ENCODE data around the gene TACC2. TPM values are rescaled to one million over a fixed set of nuclear protein-coding genes. Genes with fewer than 3 reads are reported as not detected.
A peak's percentile ranks its signal among the peaks of the same experiment; 100 is the strongest.
"Not testable (repeated sequence)": the region's sequence is repeated elsewhere in the genome, so short reads cannot be mapped to it uniquely, and the experiment has no call there.

Gene TACC2
- total RNA-seq, 1 experiment from 2014 or later = 89.0 TPM

GRCh38 chr10:122057841-122058413 lies 69.0 kb downstream of the TACC2 start:
- intact Hi-C loops (cut with micrococcal nuclease) = loop anchor here (10.0 kb wide), 1 partner anchor 207 kb away; no protein-coding TSS in a partner anchor
- Mint-ChIP-seq H3K27me3 (ENCODE audit: insufficient read depth, unreplicated experiment) (no peaks in the 10 kb centered on the region), H3K4me1 (ENCODE audit: insufficient read depth, unreplicated experiment) (peaks cover 26% of the 10 kb centered on the region), H3K9me3 (ENCODE audit: unreplicated experiment) (no peaks in the 10 kb centered on the region), H3K4me3 (ENCODE audit: unreplicated experiment) (no peak overlapping the region), H3K27ac (ENCODE audit: low read depth, unreplicated experiment) (peak overlapping the region; percentile 81), H3K36me3 (ENCODE audit: insufficient read depth, unreplicated experiment) (no peaks in the 10 kb centered on the region)
- ChIA-PET POLR2A (interaction anchor here (1.8 kb wide), 1 partner anchor 55 kb away, joined by 9 read pairs; no protein-coding TSS in a partner anchor), CTCF (no interaction called here)
- no TSS peak for BruUV-seq (replicated peaks)
- no peak for DNase-seq (ENCODE audit: unreplicated experiment)
- no peak for TF ChIP-seq CTCF (IDR thresholded peaks at IDR 0.05; ENCODE audit: unreplicated experiment)

DNA sequence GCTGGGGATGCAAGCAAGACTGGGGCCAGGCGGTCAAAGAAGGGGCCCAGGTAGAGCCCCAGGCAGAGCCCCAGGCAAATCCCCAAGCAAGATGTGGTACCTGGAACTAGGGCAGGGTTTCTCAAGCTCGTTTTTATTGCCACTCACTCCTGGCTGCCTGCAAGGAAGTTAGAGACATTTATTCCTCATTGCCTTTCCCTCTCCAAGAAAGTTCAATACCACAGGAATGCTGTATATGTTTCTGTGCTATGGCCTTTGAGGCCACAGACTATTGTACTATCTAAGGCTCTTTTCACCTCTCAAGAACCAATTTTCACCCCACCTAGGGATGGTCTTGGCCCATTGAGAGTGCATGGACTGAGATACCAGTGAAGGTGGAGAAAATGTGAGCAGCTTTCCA lies 71.3 kb downstream of the TACC2 start:
- POLR2A ChIA-PET = interaction anchor here (1.3 to 4.7 kb wide), 3 partner anchors 9 to 133 kb away, joined by 5 to 69 read pairs (median 37); partner anchors contain the start of gene ATE1
- CTCF ChIA-PET = interaction anchor here (0.6 to 3.8 kb wide), 3 partner anchors 9 to 61 kb away, joined by 3 to 16 read pairs (median 5); no protein-coding TSS in a partner anchor
- intact Hi-C loops (cut with micrococcal nuclease) = no loop called here
- no peak for TF ChIP-seq CTCF (IDR thresholded peaks at IDR 0.05; ENCODE audit: unreplicated experiment)
- H3K27me3 Mint-ChIP-seq (ENCODE audit: insufficient read depth, unreplicated experiment) = no peaks in the 10 kb centered on the region
- no peak for DNase-seq (ENCODE audit: unreplicated experiment)
- no peak overlapping the region for H3K27ac Mint-ChIP-seq (ENCODE audit: low read depth, unreplicated experiment)
- no TSS peak for BruUV-seq (replicated peaks)
- no peaks in the 10 kb centered on the region for H3K9me3 Mint-ChIP-seq (ENCODE audit: unreplicated experiment)
- H3K36me3 Mint-ChIP-seq (ENCODE audit: insufficient read depth, unreplicated experiment) = no peaks in the 10 kb centered on the region
- peaks cover 27% of the 10 kb centered on the region for H3K4me1 Mint-ChIP-seq (ENCODE audit: insufficient read depth, unreplicated experiment)
- H3K4me3 Mint-ChIP-seq (ENCODE audit: unreplicated experiment) = no peak overlapping the region

- BruUV-seq (replicated peaks) = TSS peak; percentile 99
- CTCF ChIA-PET = interaction anchor here (0.6 to 3.8 kb wide), 12 partner anchors 9 to 319 kb away, joined by 3 to 22 read pairs (median 4); no protein-coding TSS in a partner anchor
- Mint-ChIP-seq H3K27me3 (ENCODE audit: insufficient read depth, unreplicated experiment) (no peaks in the 10 kb centered on the region), H3K9me3 (ENCODE audit: unreplicated experiment) (no peaks in the 10 kb centered on the region), H3K27ac (ENCODE audit: low read depth, unreplicated experiment) (peak overlapping the region; percentile 98), H3K36me3 (ENCODE audit: insufficient read depth, unreplicated experiment) (no peaks in the 10 kb centered on the region), H3K4me3 (ENCODE audit: unreplicated experiment) (peak overlapping the region; percentile 20), H3K4me1 (ENCODE audit: insufficient read depth, unreplicated experiment) (peaks cover 12% of the 10 kb centered on the region)
- peak; percentile 97 for DNase-seq (ENCODE audit: unreplicated experiment)
- POLR2A ChIA-PET = interaction anchor here (0.6 to 4.7 kb wide), 30 partner anchors 9 to 985 kb away, joined by 3 to 69 read pairs (median 6); partner anchors contain the start of gene ATE1
- intact Hi-C loops (cut with micrococcal nuclease) = loop anchor here (2.0 kb wide), 1 partner anchor 50 kb away; no protein-coding TSS in a partner anchor
- TF ChIP-seq CTCF (IDR thresholded peaks at IDR 0.05; ENCODE audit: unreplicated experiment) = no peak
These were observed 74.1 kb downstream of the TACC2 start for GRCh38 chr10:122062831-122063674.

DNA sequence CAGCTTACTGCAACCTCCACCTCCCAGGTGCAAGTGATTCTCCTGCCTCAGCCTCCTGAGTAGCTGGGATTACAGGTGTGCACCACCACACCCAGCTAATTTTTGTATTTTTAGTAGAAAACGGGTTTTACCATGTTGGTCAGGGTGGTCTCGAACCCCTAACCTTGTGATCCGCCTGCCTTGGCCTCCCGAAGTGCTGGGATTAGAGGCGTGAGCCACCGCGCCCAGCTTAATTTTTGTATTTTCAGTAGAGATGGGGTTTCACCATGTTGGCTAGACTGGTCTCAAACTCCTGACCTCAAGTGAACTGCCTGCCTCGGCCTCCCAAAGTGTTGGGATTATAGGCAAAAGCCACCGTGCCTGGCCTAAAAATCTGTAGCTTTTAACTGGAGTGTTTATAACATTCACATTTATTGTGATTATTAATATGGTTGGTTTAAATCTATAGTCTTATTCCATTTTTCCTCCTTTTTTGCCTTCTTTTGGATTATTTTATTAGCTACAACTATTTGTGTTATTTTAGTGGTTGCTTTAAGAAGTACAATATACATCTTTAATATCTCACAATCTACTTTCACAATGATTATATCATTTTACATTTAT lies 77.5 kb downstream of the TACC2 start:
- intact Hi-C loops (cut with micrococcal nuclease); DNase-seq (ENCODE audit: unreplicated experiment); H3K36me3 Mint-ChIP-seq (ENCODE audit: insufficient read depth, unreplicated experiment); H3K27me3 Mint-ChIP-seq (ENCODE audit: insufficient read depth, unreplicated experiment); H3K4me3 Mint-ChIP-seq (ENCODE audit: unreplicated experiment); H3K9me3 Mint-ChIP-seq (ENCODE audit: unreplicated experiment); H3K27ac Mint-ChIP-seq (ENCODE audit: low read depth, unreplicated experiment); BruUV-seq (replicated peaks): not testable (repeated sequence)
- POLR2A ChIA-PET = interaction anchor here (1.6 kb wide), 1 partner anchor 19 kb away, joined by 6 read pairs; no protein-coding TSS in a partner anchor
- CTCF ChIA-PET = interaction anchor here (0.6 to 2.0 kb wide), 6 partner anchors 11 to 97 kb away, joined by 3 to 7 read pairs (median 4); no protein-coding TSS in a partner anchor
- H3K4me1 Mint-ChIP-seq (ENCODE audit: insufficient read depth, unreplicated experiment) = peaks cover 20% of the 10 kb centered on the region

Measured in MCF 10A (cell line).